Stomach smooth muscle (tissue), 2 donors: Measurements from ENCODE around the gene SNX1.
A peak's percentile ranks its signal among the peaks of the same experiment; 100 is the strongest.

Experiments
- H3K27ac ChIP-seq: one replicate; pipeline ENCODE4 v1.7.0; 2013; ENCODE audit warnings: mild to moderate bottlenecking, low read length, inconsistent platforms
- H3K27me3 ChIP-seq, 2 donors: one replicate each; pipeline ENCODE4 v1.7.0; 2013; ENCODE audit warnings: low read length in 2 of 2; ENCODE audit not compliant: insufficient read depth in 2 of 2, control insufficient read depth in 1 of 2
- H3K36me3 ChIP-seq, 2 donors: one replicate each; pipeline ENCODE4 v1.7.0; 2013; ENCODE audit warnings: low read length in 2 of 2; ENCODE audit not compliant: control insufficient read depth in 2 of 2, insufficient read depth in 2 of 2
- H3K4me1 ChIP-seq: one replicate; pipeline ENCODE4 v1.7.0; 2013; ENCODE audit warnings: low read length; ENCODE audit not compliant: control insufficient read depth, insufficient read depth
- H3K4me3 ChIP-seq, 2 donors: one replicate each; pipeline ENCODE4 v1.7.0; 2013; ENCODE audit warnings: low read length in 2 of 2
- H3K9ac ChIP-seq, 2 donors: one replicate each; pipeline ENCODE4 v1.7.0; 2013; ENCODE audit warnings: low read length in 2 of 2, mild to moderate bottlenecking in 1 of 2
- H3K9me3 ChIP-seq, 2 donors: one replicate each; pipeline ENCODE4 v1.7.0; 2013; ENCODE audit warnings: low read length in 2 of 2; ENCODE audit not compliant: control insufficient read depth in 2 of 2
- donor health status: healthy.
- donor health status: Pancreatic carcinoma.

Gene SNX1

DNA sequence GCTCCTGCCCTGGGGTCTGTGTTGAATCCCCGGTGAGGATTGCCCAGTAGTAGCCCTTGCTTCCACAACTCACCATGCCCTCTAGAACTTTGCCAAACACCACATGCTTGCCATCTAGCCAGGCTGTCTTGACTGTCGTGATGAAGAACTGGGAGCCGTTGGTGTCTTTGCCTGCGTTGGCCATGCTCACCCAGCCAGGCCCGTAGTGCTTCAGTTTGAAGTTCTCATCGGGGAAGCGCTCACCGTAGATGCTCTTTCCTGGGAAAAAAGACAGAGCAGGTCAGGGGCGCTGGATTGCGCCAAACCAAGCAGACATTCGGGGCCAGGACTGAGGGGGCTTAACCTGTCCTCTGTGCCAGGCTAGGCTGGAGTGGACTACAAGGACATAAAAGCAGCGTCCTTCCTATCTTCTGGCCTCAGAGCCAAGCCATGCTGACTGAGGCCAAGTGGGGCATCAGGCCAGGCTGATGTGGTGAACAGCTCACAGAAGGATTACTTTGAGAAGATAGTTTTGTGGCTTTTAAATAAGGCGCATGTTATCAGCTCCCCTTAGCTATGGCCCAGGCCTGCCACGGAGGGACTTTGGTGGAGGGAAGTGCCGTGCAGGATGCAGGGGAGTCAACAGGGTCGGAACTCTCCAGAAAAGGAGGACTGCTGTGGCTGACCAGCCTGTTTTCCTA lies 61.0 kb downstream of the SNX1 start:
- Histone ChIP-seq H3K4me3 (no peak overlapping the region), H3K27me3 (peaks cover 9 to 15% of the 10 kb centered on the region in 2 donors), H3K9me3 (no peaks in the 10 kb centered on the region), H3K36me3 (peaks cover 46 to 48% of the 10 kb centered on the region in 2 donors), H3K27ac (no peak overlapping the region), H3K9ac (no peak overlapping the region), H3K4me1 (peaks cover 35% of the 10 kb centered on the region)

DNA sequence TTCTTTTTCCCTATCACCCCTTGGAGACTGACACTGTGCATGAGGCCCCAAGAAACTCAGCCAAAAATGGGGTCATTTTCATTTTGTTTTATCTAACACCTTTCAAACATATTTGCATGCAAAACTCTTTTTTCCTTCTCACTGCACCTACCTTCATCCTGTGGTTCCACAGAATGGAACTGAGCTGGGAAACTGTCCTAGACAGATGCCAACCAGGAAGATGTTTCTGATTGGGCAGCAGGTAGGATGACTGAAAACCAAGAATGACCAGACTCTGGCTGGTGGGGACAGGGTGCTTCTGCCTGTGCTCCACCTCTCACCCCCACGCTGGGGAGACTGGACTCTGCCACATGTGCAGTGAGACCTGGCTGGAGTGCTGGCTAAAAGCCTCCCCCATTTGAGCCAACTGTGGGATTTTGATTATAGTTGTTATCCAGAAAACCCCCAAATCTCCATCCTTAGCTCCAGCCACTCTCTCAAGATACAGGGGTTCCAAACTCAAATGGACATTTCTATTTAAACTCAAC lies 61.9 kb downstream of the SNX1 start:
- H3K27me3 ChIP-seq = peaks cover 5 to 6% of the 10 kb centered on the region in 2 donors
- no peak overlapping the region for H3K9ac ChIP-seq
- peaks cover 48% of the 10 kb centered on the region in 2 donors for H3K36me3 ChIP-seq
- no peaks in the 10 kb centered on the region for H3K9me3 ChIP-seq
- H3K4me3 ChIP-seq = no peak overlapping the region
- no peak overlapping the region for H3K27ac ChIP-seq
- peaks cover 33% of the 10 kb centered on the region for H3K4me1 ChIP-seq

DNA sequence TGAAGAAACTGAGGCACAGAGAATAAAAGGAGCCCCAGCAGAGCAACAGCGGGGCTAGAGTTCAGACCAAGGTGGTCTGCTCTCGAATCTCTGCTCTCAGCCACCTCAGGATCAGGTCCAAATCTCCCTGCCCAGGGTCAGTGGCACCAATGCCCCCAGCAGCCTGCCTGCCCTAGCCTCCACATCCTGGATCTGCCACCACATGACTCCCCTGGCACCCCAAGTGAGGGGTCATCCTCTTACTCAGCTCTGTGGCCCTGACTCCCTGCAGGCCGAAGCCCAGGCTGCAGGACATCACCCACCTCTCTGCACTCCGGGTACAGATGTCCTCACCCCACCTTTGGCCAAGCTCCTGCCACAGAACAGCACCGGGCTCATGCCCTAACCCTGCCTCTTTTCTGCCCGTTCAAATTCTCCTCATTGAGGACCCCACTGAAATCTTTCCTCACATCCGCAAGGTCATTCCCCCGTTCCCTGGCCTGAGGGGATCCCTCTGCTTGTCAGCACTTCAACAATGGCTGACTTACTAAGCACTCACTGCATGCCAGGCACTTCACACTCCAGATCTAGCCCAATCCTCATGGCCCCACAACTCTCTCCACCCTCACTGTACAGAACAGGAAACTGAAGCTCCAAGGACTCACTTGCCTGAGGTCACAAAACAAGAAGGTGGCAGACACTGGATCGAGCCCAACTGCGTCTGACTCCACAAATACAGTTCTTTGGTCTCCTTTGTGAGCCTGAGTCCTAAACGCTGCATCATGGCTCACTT lies 62.8 kb downstream of the SNX1 start:
- Histone ChIP-seq H3K9me3 (no peaks in the 10 kb centered on the region), H3K36me3 (peaks cover 48% of the 10 kb centered on the region in 2 donors), H3K27ac (no peak overlapping the region), H3K9ac (no peak overlapping the region), H3K4me3 (no peak overlapping the region), H3K27me3 (no peaks in the 10 kb centered on the region), H3K4me1 (peaks cover 25% of the 10 kb centered on the region)

DNA sequence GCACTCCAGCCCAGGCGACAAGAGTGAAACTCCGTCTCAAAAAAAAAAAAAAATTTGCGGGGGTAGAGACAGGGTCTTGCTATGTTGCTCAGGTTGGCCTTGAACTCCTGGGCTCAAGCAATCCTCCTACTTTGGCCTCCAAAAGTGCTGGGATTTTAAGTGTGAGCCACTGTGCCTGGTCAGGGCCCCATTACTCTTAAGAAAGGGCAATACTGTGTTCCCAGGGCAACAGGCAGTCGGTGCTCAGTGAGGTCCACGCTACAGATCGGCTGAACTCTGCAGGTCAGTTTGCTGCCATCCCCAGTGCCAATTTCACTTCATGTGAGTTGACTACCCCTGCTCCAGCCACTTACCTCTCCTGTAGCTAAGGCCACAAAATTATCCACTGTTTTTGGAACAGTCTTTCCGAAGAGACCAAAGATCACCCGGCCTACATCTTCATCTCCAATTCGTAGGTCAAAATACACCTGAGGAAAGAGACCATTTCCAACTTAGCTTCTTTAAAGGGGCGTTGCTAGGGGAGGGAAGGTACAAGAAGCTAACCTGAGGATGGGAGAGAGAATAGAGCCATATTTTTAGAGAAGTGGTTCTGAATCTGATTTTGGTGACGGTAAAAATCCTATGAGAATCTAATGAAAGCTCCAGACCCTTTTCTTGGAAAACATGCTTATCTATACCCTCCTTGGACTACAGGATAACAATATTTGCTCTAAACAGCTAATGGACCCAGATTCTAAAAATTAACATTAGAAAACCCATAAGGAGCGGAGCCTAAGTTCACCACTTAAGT lies 66.1 kb downstream of the SNX1 start:
- Histone ChIP-seq H3K36me3 (peaks cover 34 to 35% of the 10 kb centered on the region in 2 donors), H3K9ac (peak overlapping the region; percentile 69 to 90), H3K9me3 (no peaks in the 10 kb centered on the region), H3K27me3 (no peaks in the 10 kb centered on the region), H3K4me3 (peak overlapping the region; percentile 80 to 94), H3K27ac (peak overlapping the region; percentile 62), H3K4me1 (peaks cover 21% of the 10 kb centered on the region)

DNA sequence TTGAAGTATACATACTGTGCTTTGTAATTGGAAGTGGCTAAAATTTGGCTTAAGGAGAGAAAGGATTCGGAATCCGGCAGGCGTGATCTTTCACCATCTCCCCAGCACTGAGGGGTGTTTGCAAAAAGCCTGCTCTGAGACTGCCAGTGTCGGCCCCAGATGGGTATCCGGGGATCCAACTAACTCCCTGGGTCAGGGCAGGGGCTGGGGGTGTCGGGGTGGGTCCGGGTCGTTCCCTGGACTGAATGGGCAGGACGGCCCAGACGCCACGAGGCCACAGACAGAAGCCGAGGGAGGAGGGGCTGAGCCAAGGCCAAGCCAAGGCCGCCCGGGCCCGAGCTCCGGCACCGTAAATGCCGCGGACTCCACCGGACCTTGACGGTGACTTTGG lies 66.7 kb downstream of the SNX1 start:
- H3K36me3 ChIP-seq = peaks cover 28 to 29% of the 10 kb centered on the region in 2 donors
- peak overlapping the region; percentile 62 for H3K27ac ChIP-seq
- H3K4me3 ChIP-seq = peak overlapping the region; percentile 80 to 94
- H3K4me1 ChIP-seq = peaks cover 21% of the 10 kb centered on the region
- no peaks in the 10 kb centered on the region for H3K27me3 ChIP-seq
- peak overlapping the region; percentile 69 to 90 for H3K9ac ChIP-seq
- no peaks in the 10 kb centered on the region for H3K9me3 ChIP-seq

DNA sequence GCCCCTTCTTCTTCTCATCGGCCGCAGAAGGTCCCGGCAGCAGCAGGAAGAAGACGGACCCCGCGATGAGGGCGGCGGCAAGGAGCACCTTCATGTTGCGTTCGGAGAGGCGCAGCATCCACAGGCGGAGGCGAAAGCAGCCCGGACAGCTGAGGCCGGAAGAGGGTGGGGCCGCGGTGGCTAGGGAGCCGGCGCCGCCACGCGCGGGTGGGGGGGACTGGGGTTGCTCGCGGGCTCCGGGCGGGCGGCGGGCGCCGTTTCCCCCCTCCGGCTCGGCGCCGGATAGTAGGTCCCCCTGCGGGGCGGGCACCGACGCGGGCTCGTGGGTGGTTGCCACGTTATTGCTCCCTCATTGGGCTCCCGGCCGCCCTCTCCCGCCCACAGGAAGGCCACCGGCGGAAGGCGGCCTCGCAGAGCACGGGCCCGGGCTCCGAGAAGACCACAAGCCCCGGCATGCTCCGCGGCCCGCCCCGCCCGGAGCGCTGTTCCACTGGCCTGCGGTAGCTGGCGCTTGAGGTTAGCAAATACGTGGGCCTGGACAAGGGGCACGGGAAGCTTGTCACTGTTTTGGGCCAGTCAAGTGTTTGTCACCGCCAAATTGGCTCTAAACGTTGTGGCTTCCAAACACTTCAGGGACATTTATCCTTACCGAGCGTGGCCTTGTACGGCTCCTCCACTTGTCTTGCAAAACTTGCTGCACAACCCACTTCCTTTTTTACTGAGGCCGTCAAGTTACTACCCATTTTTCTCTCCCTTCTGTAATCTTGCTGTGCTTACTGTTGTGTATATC lies 67.3 kb downstream of the SNX1 start, which contains the start of gene PPIB:
TSS of gene PPIB (minus strand) at position 154 of the 790 bp plus-strand sequence. CDS start at position 118, 36 bp downstream.
- peak within 1 kb of the TSS; percentile 80 to 94 for H3K4me3 ChIP-seq
- H3K4me1 ChIP-seq = peaks cover 21% of the 10 kb centered on the region
- no peaks in the 10 kb centered on the region for H3K9me3 ChIP-seq
- H3K9ac ChIP-seq = peak within 1 kb of the TSS; percentile 86 to 90
- H3K36me3 ChIP-seq = peaks cover 22 to 23% of the 10 kb centered on the region in 2 donors
- no peaks in the 10 kb centered on the region for H3K27me3 ChIP-seq
- peak within 1 kb of the TSS; percentile 77 for H3K27ac ChIP-seq

DNA sequence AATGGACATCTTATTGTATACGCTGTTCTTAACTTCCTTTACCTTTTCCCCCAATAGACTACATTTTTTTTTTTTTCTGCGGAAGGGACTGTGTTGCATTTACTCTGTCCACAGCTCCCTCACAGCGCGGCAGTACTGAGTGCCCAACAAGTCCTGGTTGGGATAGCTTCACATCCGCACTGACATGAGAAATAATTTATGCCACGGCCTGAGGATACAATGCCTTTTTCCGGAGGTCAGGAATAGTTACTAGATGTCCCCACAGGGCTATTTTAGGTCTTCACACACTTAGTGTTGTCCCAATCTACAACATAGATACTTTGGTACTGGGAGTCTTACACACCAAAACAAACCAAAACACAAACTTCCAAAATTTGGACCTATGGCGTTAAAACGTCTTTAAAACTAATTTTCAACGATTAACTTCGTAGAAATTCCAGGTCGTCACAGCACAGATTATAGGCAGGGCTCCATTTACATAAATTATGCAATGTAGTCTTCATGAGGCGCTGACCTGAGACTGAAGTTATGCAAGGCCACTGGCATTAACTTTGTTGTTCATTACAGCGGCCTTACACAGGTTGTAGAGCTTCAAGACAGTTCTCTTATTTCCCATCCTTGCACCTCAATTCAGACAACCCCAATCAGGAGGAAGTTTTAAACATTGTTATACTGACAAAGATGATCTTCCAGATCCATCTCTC lies 68.0 kb downstream of the SNX1 start:
- H3K36me3 ChIP-seq = peaks cover 14 to 15% of the 10 kb centered on the region in 2 donors
- peak overlapping the region; percentile 54 to 94 for H3K4me3 ChIP-seq
- peak overlapping the region; percentile 42 to 86 for H3K9ac ChIP-seq
- H3K4me1 ChIP-seq = peaks cover 18% of the 10 kb centered on the region
- H3K27ac ChIP-seq = peak overlapping the region; percentile 77
- no peaks in the 10 kb centered on the region for H3K27me3 ChIP-seq
- H3K9me3 ChIP-seq = no peaks in the 10 kb centered on the region

DNA sequence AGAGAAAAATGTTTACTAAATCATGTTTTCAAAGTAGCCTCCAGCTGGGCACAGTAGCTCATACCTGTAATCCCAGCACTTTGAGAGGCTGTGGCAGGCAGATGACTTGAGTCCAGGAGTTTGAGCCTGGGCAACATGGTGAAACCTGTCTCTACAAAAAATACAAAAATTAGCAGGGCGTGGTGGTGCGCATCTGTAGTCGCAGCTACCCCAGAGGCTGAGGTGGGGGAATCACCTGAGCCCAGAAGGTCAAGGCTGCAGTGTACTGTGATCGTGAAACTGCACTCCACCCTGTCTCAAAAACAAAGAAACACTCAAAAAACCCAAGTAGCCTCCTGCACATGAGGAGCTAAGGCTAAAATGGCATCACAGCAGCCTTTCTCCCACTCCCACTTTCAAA lies 68.7 kb downstream of the SNX1 start:
- H3K27me3 ChIP-seq = no peaks in the 10 kb centered on the region
- peaks cover 18% of the 10 kb centered on the region for H3K4me1 ChIP-seq
- H3K9ac ChIP-seq = no peak overlapping the region
- H3K9me3 ChIP-seq = no peaks in the 10 kb centered on the region
- H3K36me3 ChIP-seq = peaks cover 10 to 11% of the 10 kb centered on the region in 2 donors
- H3K4me3 ChIP-seq = no peak overlapping the region
- H3K27ac ChIP-seq = no peak overlapping the region

DNA sequence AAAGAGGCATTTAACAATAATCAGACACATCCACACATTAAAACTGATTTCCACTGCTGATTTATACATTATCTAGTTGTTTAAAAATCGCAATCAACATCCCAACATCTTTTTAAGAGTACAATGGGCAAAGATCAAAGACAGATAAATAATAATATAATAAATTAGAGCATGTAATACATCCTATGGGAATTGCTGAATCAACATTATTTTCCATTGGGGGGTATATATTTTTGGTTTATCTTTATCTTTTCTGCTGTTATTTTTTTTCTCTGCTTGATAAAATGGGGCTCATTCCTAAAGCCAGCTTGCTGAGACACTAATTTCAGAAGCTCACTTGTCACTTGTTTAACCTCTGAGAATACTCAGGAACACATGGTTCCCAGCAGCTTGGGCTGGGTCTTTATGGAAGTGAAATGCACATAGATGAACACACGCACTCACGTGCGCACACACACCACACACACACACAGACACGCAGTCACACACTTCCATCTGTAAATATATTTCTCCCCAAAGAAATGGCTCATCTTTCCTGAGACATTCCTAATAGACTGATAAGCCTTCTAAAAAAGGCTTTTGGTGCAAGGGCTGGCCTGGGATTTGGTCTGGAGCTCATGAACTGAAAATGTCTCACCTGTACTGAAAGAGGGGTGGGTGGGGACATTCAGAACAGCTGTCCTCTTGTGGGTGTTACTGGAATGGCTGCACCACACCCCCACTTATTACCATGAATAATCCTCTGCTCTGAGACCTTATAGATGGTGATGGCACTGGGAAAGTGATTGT lies 70.5 kb downstream of the SNX1 start:
- no peak overlapping the region for H3K4me3 ChIP-seq
- H3K9me3 ChIP-seq = no peaks in the 10 kb centered on the region
- H3K36me3 ChIP-seq = peaks cover 4 to 10% of the 10 kb centered on the region in 2 donors
- H3K27ac ChIP-seq = no peak overlapping the region
- no peaks in the 10 kb centered on the region for H3K27me3 ChIP-seq
- peaks cover 12% of the 10 kb centered on the region for H3K4me1 ChIP-seq
- no peak overlapping the region for H3K9ac ChIP-seq
